HG03354 (cell line): Measurements from ENCODE around the gene LETM1.

Experiments used
- ATAC-seq: cut with Tn5 transposase; IDR thresholded peaks from one replicate; pipeline ENCODE4 v1.9.1; 2021; ENCODE audit warnings: mild to moderate bottlenecking; ENCODE audit not compliant: unreplicated experiment, poor library complexity, severe bottlenecking

Gene LETM1

DNA sequence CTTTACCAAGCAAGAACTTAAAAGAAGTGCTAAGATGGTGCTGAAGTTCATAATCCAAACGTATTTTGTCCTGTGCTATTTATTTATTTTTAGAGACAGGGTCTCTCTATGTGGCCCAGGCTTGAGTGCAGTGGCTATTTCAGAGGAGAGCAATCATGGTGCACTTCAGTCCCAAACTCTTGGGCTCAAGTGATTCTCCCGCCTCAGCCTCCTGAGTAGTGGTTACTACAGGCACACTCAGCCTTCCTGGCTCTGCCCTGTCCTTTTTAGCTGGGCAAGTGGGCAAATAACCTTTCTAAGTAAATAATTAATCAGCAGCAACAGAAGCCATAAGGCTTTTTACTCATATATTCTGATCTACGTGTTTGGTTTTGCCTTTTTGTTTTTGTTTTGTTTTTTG is 17.8 kb upstream of the LETM1 start:
- no peak for ATAC-seq

DNA sequence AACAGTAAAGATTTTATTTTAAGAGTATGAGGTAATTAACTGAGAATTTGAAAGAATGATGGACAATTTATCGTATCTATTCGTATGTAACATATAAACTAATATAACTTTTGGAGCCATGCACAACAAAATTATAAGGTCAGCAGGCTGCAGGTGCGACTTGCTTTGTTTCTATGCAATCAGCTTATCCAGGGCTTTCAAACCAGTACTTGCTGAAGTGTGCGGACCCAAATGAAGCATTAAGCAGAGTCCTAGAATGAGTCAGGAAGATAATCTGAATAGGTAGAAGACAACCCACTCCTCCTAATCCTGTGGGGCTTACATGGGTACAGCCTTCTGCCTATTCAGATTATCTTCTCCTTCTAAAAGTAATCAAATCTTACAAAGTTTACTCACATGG is 17.3 kb upstream of the LETM1 start:
- ATAC-seq: no peak

- ATAC-seq: no peak
Measured at GRCh38 chr4:1872870-1873269, 16.9 kb upstream of the LETM1 start.

DNA sequence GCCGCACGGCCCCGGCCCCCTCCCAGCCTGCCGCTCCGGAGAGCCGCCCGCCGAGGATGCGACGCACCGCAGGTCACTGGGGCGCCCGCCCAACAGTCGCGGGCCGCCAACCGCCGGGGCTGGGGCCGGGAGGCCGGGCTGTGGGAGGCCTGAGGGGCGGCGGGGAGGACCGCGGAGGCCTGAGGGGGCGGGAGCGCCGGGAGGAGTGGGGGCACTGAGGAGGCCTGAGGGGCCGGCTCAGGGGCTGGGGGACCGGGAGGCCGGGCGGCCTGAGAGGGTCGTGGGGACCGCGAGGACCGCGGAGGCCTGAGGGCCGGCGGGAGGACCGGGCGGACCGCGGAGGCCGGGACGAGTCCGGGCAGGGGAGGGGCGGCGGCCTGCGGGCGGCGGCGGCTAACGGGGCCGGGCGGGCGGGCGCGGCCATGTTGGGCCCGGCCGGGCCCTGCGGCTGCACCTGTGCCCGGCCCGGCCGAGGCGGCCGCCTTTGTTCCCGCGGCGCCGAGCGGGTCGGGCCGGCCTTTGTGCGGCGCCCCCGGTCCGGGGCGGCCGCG is 15.6 kb upstream of the LETM1 start:
- peak; percentile 25 for ATAC-seq

DNA sequence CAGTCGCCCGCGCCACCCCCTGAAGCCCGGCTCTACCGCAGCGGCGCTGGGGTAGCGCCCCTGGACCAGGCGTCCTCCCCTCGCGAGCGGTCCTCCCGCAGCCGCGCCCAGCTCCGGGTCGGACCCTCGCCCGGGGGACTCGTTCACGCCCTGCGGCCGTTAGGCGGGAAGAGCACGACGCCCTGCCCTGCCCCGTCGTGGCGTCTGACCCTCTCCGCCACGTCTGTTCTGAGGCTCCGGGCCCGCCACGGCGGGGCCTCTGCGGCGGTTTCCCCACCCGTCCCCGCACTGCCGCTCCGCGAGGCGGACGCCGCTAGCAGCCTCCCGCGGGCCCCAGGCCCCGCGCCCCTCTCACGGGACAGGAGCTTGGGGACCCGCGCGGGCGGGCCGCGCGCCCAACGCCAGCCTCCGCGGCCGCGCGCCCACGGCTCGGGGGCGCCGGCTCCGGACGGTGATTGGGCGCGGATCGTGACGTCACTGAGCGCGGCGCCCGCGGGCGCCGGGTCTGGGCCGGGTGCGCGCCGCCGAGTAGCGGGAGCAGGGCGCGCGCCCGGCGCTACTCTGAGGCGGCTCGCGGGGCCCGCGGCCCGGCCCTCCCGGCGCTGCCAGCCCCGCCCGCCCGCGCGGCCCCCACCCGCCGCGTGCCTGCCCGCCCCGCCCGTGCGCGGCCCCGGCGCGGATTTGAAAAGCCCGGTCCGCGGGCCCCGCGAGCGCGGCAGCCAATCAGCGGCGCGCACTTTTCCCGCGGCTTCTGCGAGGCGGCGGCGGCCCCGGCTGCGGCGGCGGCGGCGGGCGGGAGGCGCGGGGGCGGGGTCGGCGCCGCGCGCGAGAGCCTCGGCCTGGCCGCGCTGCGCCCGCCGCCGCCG is 14.9 kb upstream of the LETM1 start, which contains the start of gene NSD2:
TSS of gene NSD2 (plus strand) at position 816 of the 866 bp plus-strand sequence. CDS start 29,262 bp downstream, outside the sequence.
- peak; percentile 64 for ATAC-seq

- peak; percentile 56 for ATAC-seq
Measured at GRCh38 chr4:1870328-1870577, 14.3 kb upstream of the LETM1 start.

- ATAC-seq: peak; percentile 24
Measured at GRCh38 chr4:1869530-1870327, 13.8 kb upstream of the LETM1 start.

- ATAC-seq: no peak
Measured at GRCh38 chr4:1868912-1869311, 13.0 kb upstream of the LETM1 start.

DNA sequence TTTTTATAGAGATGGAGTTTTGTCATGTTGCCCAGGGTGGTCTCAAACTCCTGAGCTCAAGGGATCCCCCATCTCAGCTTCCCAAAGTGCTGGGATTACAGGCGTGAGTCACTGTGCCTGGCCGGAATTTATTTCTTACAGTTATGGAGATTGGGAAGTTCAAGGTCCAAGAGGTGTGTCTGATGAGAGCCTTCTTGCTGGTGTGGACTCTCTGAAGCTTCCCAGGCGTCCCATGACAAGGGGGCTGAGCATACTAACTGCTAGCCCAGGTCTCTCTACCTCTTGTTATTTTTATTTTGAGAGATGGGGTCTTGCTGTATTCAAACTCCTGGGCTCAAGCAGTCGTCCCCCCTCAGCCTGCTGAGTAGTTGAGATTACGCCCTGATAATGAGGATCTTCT is 12.3 kb upstream of the LETM1 start:
- no peak for ATAC-seq

DNA sequence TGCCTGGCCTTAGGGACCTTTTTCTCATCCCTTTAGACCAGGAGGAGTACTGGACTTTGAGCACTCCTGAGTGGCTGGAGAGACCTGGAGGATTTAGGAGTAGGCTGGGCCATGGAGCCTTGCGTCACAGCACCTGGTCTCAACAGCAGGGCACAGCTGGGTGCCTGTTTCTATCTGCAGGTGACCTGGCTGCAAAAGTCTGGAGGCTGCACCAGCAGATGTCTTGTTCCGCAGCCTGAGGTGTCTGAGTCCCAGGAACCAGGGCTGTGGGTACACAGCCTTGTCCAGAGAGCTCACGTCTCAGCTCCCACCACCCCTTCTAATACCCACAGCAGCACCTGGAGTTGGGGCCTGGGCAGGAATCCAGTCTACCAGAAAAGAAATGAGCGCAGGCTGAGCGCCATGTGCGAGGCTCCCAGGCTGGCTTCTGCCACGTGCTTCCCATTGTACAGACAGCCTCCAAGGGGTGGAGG is 10.3 kb upstream of the LETM1 start:
- ATAC-seq: no peak

- ATAC-seq: no peak
Measured at GRCh38 chr4:1864076-1865008, 8.4 kb upstream of the LETM1 start.

- ATAC-seq: no peak
Measured at GRCh38 chr4:1863297-1864033, 7.5 kb upstream of the LETM1 start.

- no peak for ATAC-seq
Measured at GRCh38 chr4:1862961-1863296, 7.0 kb upstream of the LETM1 start.

- no peak for ATAC-seq
Measured at GRCh38 chr4:1862055-1862911, 6.3 kb upstream of the LETM1 start.

GRCh38 chr4:1859389-1859753 is 3.4 kb upstream of the LETM1 start:
- ATAC-seq: no peak

DNA sequence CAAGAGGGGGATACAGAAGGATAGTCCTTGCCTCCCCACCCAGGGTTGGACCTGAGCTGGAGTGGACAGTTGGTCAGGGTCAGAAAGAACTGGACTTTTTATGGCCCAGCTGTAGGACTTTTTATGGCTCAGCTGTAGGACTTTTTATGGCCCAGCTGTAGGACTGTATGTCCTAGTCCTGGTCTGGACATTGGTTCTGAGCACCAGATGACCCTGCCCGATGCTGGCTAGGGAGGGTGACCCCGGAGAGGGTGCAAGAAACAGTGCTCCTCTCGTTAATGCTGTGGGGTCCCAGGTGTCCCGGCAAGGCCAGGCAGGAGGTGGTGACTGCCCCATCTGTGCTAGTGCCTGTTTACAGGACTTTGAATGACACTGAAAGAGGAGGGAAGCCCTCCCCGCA is 2.0 kb upstream of the LETM1 start:
- no peak for ATAC-seq

- ATAC-seq: no peak
Measured at GRCh38 chr4:1856943-1857699, 1.2 kb upstream of the LETM1 start.
